Measurements from ENCODE around the gene ASAP3.

ASAP3 gene

DNA sequence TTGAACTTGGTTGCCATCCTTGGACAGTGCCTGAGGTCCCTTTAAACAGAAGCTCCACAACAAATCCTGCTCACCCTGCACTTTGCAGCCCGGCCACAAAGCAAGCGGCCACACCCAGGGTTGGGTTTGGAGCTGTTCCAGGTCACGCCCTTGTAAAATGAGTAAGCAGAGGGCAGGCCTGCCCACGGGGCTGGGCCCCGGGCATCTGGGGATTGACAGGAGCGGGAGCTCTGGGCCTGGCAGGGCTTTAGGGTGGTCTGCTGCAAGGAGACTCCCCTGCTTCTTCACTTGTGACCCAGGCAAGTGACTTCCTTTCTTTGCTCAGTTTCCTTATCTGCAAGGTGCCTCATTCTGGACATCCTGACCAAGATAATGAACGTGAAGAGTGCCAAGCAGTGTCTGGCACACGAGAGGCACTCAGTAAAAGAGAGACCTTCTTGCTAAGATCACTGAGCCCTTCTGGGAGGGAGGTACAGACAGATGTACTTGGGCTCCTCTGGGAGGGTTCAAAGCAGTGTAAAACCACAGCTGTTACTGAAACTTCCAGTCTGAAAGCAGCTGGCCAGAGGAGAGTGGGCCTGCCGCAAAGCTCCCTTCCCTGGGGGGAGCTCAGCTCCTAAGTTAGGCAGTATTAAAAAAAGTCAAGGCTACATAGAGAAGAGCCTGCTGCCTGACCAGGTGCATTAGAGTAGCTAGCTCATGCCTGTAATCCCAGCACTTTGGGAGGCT is 44.4 kb upstream of the ASAP3 start:
- peaks cover 17% of the 10 kb centered on the region for H3K4me1 ChIP-seq (ENCODE audit: control insufficient read depth, insufficient read depth, low read depth, low read length)
- H3K23ac ChIP-seq (ENCODE audit: low read length in 2 of 2): no peak overlapping the region
- no peak overlapping the region for H3K4ac ChIP-seq (ENCODE audit: low read depth in 1 of 2, low read length in 2 of 2)
- no peak overlapping the region for H2BK5ac ChIP-seq (ENCODE audit: low read depth, low read length, poor library complexity, severe bottlenecking)
- no peaks in the 10 kb centered on the region for H3K9me3 ChIP-seq (ENCODE audit: control insufficient read depth, low read length)
- H2BK15ac ChIP-seq (ENCODE audit: low read depth, poor library complexity, severe bottlenecking): no peak overlapping the region
- H2BK12ac ChIP-seq (ENCODE audit: low read length in 2 of 2): peak overlapping the region in 1 of 2 experiments; percentile 29
- H3K27me3 ChIP-seq (ENCODE audit: control insufficient read depth in 1 of 2, insufficient read depth in 1 of 2, low read length in 2 of 2): peaks cover 6 to 10% of the 10 kb centered on the region in 2 experiments
- H3K4me2 ChIP-seq (ENCODE audit: low read length, poor library complexity, severe bottlenecking): no peak overlapping the region
- no peak overlapping the region for H4K91ac ChIP-seq (ENCODE audit: low read length)
- DNase-seq: peak; percentile 68
- H4K8ac ChIP-seq (ENCODE audit: low read length): no peak overlapping the region
- no peak overlapping the region for H2AK5ac ChIP-seq (ENCODE audit: low read length, severe bottlenecking)
- H3K36me3 ChIP-seq (ENCODE audit: control insufficient read depth in 1 of 2, insufficient read depth in 2 of 2, low read depth in 1 of 2, low read length in 2 of 2): no peaks in the 10 kb centered on the region
- no peak overlapping the region for H2BK120ac ChIP-seq (ENCODE audit: low read depth, low read length)
- H2AFZ ChIP-seq (ENCODE audit: low read depth, low read length): no peak overlapping the region
- H3K4me3 ChIP-seq (ENCODE audit: insufficient read depth in 1 of 2, low read depth in 1 of 2, low read length in 2 of 2): peak overlapping the region in 1 of 2 experiments; percentile 39
- WGBS: 18% methylated on average over 9 of the region's 9 CpGs
- H3K27ac ChIP-seq (ENCODE audit: low read length, poor library complexity, severe bottlenecking): no peak overlapping the region
- H3K79me1 ChIP-seq (replicated peaks; ENCODE audit: low read length, poor library complexity, severe bottlenecking): peaks cover 5% of the 10 kb centered on the region
- peak overlapping the region; percentile 53 for H3K9ac ChIP-seq (ENCODE audit: low read length)
- H3K18ac ChIP-seq (ENCODE audit: low read depth in 1 of 2, low read length in 2 of 2): no peak overlapping the region
- H3K14ac ChIP-seq (ENCODE audit: low read length in 2 of 2): no peak overlapping the region

DNA sequence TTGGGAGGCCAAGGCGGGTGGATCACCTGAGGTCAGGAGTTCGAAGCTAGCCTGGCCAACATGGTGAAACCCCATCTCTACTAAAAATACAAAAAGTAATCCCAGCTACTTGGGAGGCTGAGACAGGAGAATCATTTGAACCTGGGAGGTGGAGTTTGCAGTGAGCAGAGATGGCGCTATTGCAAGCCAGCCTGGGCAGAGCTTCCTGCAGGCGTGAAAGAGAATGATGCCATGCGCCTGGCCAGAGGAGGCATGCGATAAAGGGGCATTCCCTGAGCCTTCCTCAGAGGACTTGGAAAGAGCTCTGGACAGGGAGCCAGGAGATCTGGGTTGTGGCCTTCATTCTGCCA is 43.9 kb upstream of the ASAP3 start:
- Histone ChIP-seq H2BK120ac (ENCODE audit: low read depth, low read length) (no peak overlapping the region), H4K91ac (ENCODE audit: low read length) (no peak overlapping the region), H3K4ac (ENCODE audit: low read depth in 1 of 2, low read length in 2 of 2) (no peak overlapping the region), H3K18ac (ENCODE audit: low read depth in 1 of 2, low read length in 2 of 2) (no peak overlapping the region), H3K4me2 (ENCODE audit: low read length, poor library complexity, severe bottlenecking) (no peak overlapping the region), H3K9me3 (ENCODE audit: control insufficient read depth, low read length) (no peaks in the 10 kb centered on the region), H2BK15ac (ENCODE audit: low read depth, poor library complexity, severe bottlenecking) (no peak overlapping the region), H3K79me1 (replicated peaks; ENCODE audit: low read length, poor library complexity, severe bottlenecking) (peaks cover 5% of the 10 kb centered on the region), H2AFZ (ENCODE audit: low read depth, low read length) (no peak overlapping the region), H3K27ac (ENCODE audit: low read length, poor library complexity, severe bottlenecking) (no peak overlapping the region), H3K36me3 (ENCODE audit: control insufficient read depth in 1 of 2, insufficient read depth in 2 of 2, low read depth in 1 of 2, low read length in 2 of 2) (no peaks in the 10 kb centered on the region), H3K14ac (ENCODE audit: low read length in 2 of 2) (no peak overlapping the region), H4K8ac (ENCODE audit: low read length) (peak overlapping the region; percentile 61), H2BK12ac (ENCODE audit: low read length in 2 of 2) (peak overlapping the region in 1 of 2 experiments; percentile 42), H3K4me3 (ENCODE audit: insufficient read depth in 1 of 2, low read depth in 1 of 2, low read length in 2 of 2) (no peak overlapping the region), H2AK5ac (ENCODE audit: low read length, severe bottlenecking) (no peak overlapping the region), H2BK5ac (ENCODE audit: low read depth, low read length, poor library complexity, severe bottlenecking) (no peak overlapping the region), H3K27me3 (ENCODE audit: control insufficient read depth in 1 of 2, insufficient read depth in 1 of 2, low read length in 2 of 2) (peaks cover 6 to 10% of the 10 kb centered on the region in 2 experiments), H3K4me1 (ENCODE audit: control insufficient read depth, insufficient read depth, low read depth, low read length) (peaks cover 17% of the 10 kb centered on the region), H3K23ac (ENCODE audit: low read length in 2 of 2) (no peak overlapping the region), H3K9ac (ENCODE audit: low read length) (no peak overlapping the region)
- DNase-seq: peak; percentile 33
- 96% methylated on average over 4 of the region's 6 CpGs for WGBS

DNA sequence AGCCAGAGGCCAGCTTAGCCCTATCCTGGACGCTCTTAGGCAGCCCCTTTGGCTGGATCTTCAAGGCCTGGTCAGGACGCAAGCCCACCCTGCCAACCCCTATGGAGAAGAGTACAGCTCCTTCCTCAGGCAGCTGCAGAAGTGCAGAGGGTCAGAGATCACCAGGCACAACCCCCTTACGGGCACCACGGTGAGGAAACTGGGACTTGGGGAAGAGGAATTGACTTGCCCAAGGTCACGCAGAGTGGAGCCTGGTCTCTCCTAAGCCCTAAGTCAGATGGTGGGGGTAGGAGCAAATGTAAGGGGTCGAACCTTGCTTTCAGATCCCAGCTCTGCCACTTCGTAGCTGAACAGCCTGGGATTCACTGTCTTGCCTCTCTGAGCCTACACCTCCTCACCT is 43.4 kb upstream of the ASAP3 start:
- H3K14ac ChIP-seq (ENCODE audit: low read length in 2 of 2): no peak overlapping the region
- H3K18ac ChIP-seq (ENCODE audit: low read depth in 1 of 2, low read length in 2 of 2): peak overlapping the region in 1 of 2 experiments; percentile 50
- H3K36me3 ChIP-seq (ENCODE audit: control insufficient read depth in 1 of 2, insufficient read depth in 2 of 2, low read depth in 1 of 2, low read length in 2 of 2): no peaks in the 10 kb centered on the region
- H3K4me2 ChIP-seq (ENCODE audit: low read length, poor library complexity, severe bottlenecking): no peak overlapping the region
- H3K9me3 ChIP-seq (ENCODE audit: control insufficient read depth, low read length): no peaks in the 10 kb centered on the region
- no peak overlapping the region for H3K9ac ChIP-seq (ENCODE audit: low read length)
- H2BK5ac ChIP-seq (ENCODE audit: low read depth, low read length, poor library complexity, severe bottlenecking): no peak overlapping the region
- no peak overlapping the region for H2BK120ac ChIP-seq (ENCODE audit: low read depth, low read length)
- no peak overlapping the region for H3K4ac ChIP-seq (ENCODE audit: low read depth in 1 of 2, low read length in 2 of 2)
- H2BK15ac ChIP-seq (ENCODE audit: low read depth, poor library complexity, severe bottlenecking): no peak overlapping the region
- no peak overlapping the region for H2AFZ ChIP-seq (ENCODE audit: low read depth, low read length)
- no peak overlapping the region for H3K4me3 ChIP-seq (ENCODE audit: insufficient read depth in 1 of 2, low read depth in 1 of 2, low read length in 2 of 2)
- no peak overlapping the region for H3K27ac ChIP-seq (ENCODE audit: low read length, poor library complexity, severe bottlenecking)
- no peak overlapping the region for H4K8ac ChIP-seq (ENCODE audit: low read length)
- H3K79me1 ChIP-seq (replicated peaks; ENCODE audit: low read length, poor library complexity, severe bottlenecking): peaks cover 5% of the 10 kb centered on the region
- H2AK5ac ChIP-seq (ENCODE audit: low read length, severe bottlenecking): no peak overlapping the region
- H3K23ac ChIP-seq (ENCODE audit: low read length in 2 of 2): peak overlapping the region in 1 of 2 experiments; percentile 34
- H4K91ac ChIP-seq (ENCODE audit: low read length): no peak overlapping the region
- 92% methylated on average over 6 of the region's 7 CpGs for WGBS
- H2BK12ac ChIP-seq (ENCODE audit: low read length in 2 of 2): peak overlapping the region in 1 of 2 experiments; percentile 6
- no peak for DNase-seq
- H3K27me3 ChIP-seq (ENCODE audit: control insufficient read depth in 1 of 2, insufficient read depth in 1 of 2, low read length in 2 of 2): peaks cover 6 to 10% of the 10 kb centered on the region in 2 experiments
- H3K4me1 ChIP-seq (ENCODE audit: control insufficient read depth, insufficient read depth, low read depth, low read length): peaks cover 17% of the 10 kb centered on the region

DNA sequence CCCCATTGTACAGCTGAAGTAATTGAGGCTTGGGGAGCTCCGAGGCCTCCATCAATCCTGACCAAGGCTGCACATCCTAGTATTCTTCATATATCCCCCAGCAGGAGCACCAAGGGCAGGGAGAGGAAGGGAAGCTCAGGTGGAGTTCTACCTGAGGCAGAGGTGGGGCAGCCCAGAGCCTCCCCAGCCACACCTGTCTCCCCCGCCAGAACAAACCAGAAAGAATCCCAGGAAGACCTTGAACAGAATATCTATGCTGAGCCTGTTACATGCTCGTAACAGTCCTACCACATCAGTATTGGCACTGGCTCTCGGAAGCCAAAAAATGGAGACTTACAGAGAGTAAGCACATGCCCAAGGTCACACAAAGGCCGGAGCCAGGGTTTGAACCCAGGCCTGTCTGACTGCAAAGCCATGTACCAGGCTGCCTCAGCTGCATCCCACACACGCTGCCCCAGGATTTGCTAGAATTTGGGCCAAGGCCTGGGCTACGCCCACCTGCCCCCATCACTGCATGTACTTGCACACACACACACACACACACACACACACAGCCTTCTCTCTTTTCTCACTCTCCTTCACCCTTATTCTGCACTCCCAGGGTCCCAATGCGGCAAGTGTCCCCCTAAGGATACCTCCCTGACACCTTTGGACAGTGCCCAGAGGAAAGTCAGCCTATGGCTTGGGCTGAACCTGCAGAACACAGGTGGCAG is 42.5 kb upstream of the ASAP3 start:
- H3K9me3 ChIP-seq (ENCODE audit: control insufficient read depth, low read length): no peaks in the 10 kb centered on the region
- H3K27ac ChIP-seq (ENCODE audit: low read length, poor library complexity, severe bottlenecking): no peak overlapping the region
- no peak overlapping the region for H3K4me3 ChIP-seq (ENCODE audit: insufficient read depth in 1 of 2, low read depth in 1 of 2, low read length in 2 of 2)
- H3K4me1 ChIP-seq (ENCODE audit: control insufficient read depth, insufficient read depth, low read depth, low read length): peaks cover 17% of the 10 kb centered on the region
- no peak overlapping the region for H3K14ac ChIP-seq (ENCODE audit: low read length in 2 of 2)
- H3K9ac ChIP-seq (ENCODE audit: low read length): no peak overlapping the region
- no peak overlapping the region for H4K8ac ChIP-seq (ENCODE audit: low read length)
- no peak for DNase-seq
- H3K23ac ChIP-seq (ENCODE audit: low read length in 2 of 2): peak overlapping the region in 1 of 2 experiments; percentile 50
- H2BK15ac ChIP-seq (ENCODE audit: low read depth, poor library complexity, severe bottlenecking): no peak overlapping the region
- H3K4ac ChIP-seq (ENCODE audit: low read depth in 1 of 2, low read length in 2 of 2): no peak overlapping the region
- peaks cover 0 to 3% of the 10 kb centered on the region in 2 experiments for H3K36me3 ChIP-seq (ENCODE audit: control insufficient read depth in 1 of 2, insufficient read depth in 2 of 2, low read depth in 1 of 2, low read length in 2 of 2)
- H2BK5ac ChIP-seq (ENCODE audit: low read depth, low read length, poor library complexity, severe bottlenecking): no peak overlapping the region
- peaks cover 5% of the 10 kb centered on the region for H3K79me1 ChIP-seq (replicated peaks; ENCODE audit: low read length, poor library complexity, severe bottlenecking)
- H3K18ac ChIP-seq (ENCODE audit: low read depth in 1 of 2, low read length in 2 of 2): no peak overlapping the region
- H4K91ac ChIP-seq (ENCODE audit: low read length): no peak overlapping the region
- no peak overlapping the region for H2BK12ac ChIP-seq (ENCODE audit: low read length in 2 of 2)
- H3K4me2 ChIP-seq (ENCODE audit: low read length, poor library complexity, severe bottlenecking): no peak overlapping the region
- 99% methylated on average over 7 of the region's 8 CpGs for WGBS
- peaks cover 6 to 10% of the 10 kb centered on the region in 2 experiments for H3K27me3 ChIP-seq (ENCODE audit: control insufficient read depth in 1 of 2, insufficient read depth in 1 of 2, low read length in 2 of 2)
- H2BK120ac ChIP-seq (ENCODE audit: low read depth, low read length): no peak overlapping the region
- H2AK5ac ChIP-seq (ENCODE audit: low read length, severe bottlenecking): no peak overlapping the region
- no peak overlapping the region for H2AFZ ChIP-seq (ENCODE audit: low read depth, low read length)

All from mesenchymal stem cell (in vitro differentiated cells and primary cell).